Mesenchymal stem cell (in vitro differentiated cells and primary cell): ENCODE measurements around the gene PPP6R1. TPM values are rescaled to one million over a fixed set of nuclear protein-coding genes. Genes with fewer than 3 reads are reported as not detected.

ENCODE experiments used
- DNase-seq: peaks from one replicate; pipeline ENCODE4 v3.0.0-alpha.2; 2013
- H2AFZ ChIP-seq: one replicate; pipeline ENCODE4 v1.6.1; 2013; ENCODE audit warnings: low read depth, mild to moderate bottlenecking, control low read depth, inconsistent platforms, low read length, moderate library complexity
- H2AK5ac ChIP-seq: 2 replicates; pipeline ENCODE4 v1.6.1; 2013; ENCODE audit warnings: low read length, moderate library complexity, mild to moderate bottlenecking, inconsistent platforms; ENCODE audit not compliant: severe bottlenecking
- H2BK120ac ChIP-seq: one replicate; pipeline ENCODE4 v1.6.1; 2013; ENCODE audit warnings: low read depth, mild to moderate bottlenecking, inconsistent platforms, low read length, moderate library complexity
- H2BK12ac ChIP-seq, 2 experiments: one replicate each; pipeline ENCODE4 v1.6.1; 2013; ENCODE audit warnings: inconsistent platforms in 2 of 2, low read length in 2 of 2, mild to moderate bottlenecking in 2 of 2, moderate library complexity in 2 of 2, control low read depth in 1 of 2
- H2BK15ac ChIP-seq: one replicate; pipeline ENCODE4 v1.6.1; 2013; ENCODE audit warnings: mild to moderate bottlenecking, low read depth, inconsistent platforms; ENCODE audit not compliant: poor library complexity, severe bottlenecking
- H2BK5ac ChIP-seq: 2 replicates; pipeline ENCODE4 v1.6.1; 2013; ENCODE audit warnings: low read depth, mild to moderate bottlenecking, low read length, control low read depth, inconsistent platforms; ENCODE audit not compliant: poor library complexity, severe bottlenecking
- H3K14ac ChIP-seq, 2 experiments: one replicate each; pipeline ENCODE4 v1.6.1; 2013; ENCODE audit warnings: inconsistent platforms in 2 of 2, low read length in 2 of 2, control low read depth in 1 of 2, mild to moderate bottlenecking in 1 of 2, moderate library complexity in 1 of 2
- H3K18ac ChIP-seq, 2 experiments: one replicate each; pipeline ENCODE4 v1.6.1; 2013; ENCODE audit warnings: inconsistent platforms in 2 of 2, low read length in 2 of 2, control low read depth in 1 of 2, low read depth in 1 of 2, mild to moderate bottlenecking in 1 of 2
- H3K23ac ChIP-seq, 2 experiments: one replicate each; pipeline ENCODE4 v1.6.1; 2013; ENCODE audit warnings: inconsistent platforms in 2 of 2, low read length in 2 of 2, mild to moderate bottlenecking in 2 of 2, moderate library complexity in 2 of 2, control low read depth in 1 of 2
- H3K27ac ChIP-seq: 2 replicates; pipeline ENCODE4 v1.5.1; 2013; ENCODE audit warnings: mild to moderate bottlenecking, moderate library complexity, low read length, control low read depth, inconsistent platforms; ENCODE audit not compliant: poor library complexity, severe bottlenecking
- H3K27me3 ChIP-seq, 2 experiments: 2 replicates each; pipeline versions ENCODE4 v1.6.1 to v1.7.0; 2013; ENCODE audit warnings: low read length in 2 of 2, mild to moderate bottlenecking in 2 of 2, moderate library complexity in 2 of 2, control low read depth in 1 of 2, inconsistent platforms in 1 of 2; ENCODE audit not compliant: control insufficient read depth in 1 of 2, insufficient read depth in 1 of 2
- H3K36me3 ChIP-seq, 2 experiments: 2 replicates each; pipeline versions ENCODE4 v1.6.1 to v1.7.0; 2013; ENCODE audit warnings: low read length in 2 of 2, control low read depth in 1 of 2, inconsistent platforms in 1 of 2, low read depth in 1 of 2, mild to moderate bottlenecking in 1 of 2; ENCODE audit not compliant: insufficient read depth in 2 of 2, control insufficient read depth in 1 of 2
- H3K4ac ChIP-seq, 2 experiments: one replicate each; pipeline ENCODE4 v1.6.1; 2013; ENCODE audit warnings: inconsistent platforms in 2 of 2, low read length in 2 of 2, mild to moderate bottlenecking in 2 of 2, moderate library complexity in 2 of 2, control low read depth in 1 of 2, low read depth in 1 of 2
- H3K4me1 ChIP-seq: 2 replicates; pipeline ENCODE4 v1.6.1; 2013; ENCODE audit warnings: low read depth, low read length, control low read depth; ENCODE audit not compliant: control insufficient read depth, insufficient read depth
- H3K4me2 ChIP-seq: 2 replicates; pipeline ENCODE4 v1.6.1; 2013; ENCODE audit warnings: low read length, mild to moderate bottlenecking, inconsistent platforms; ENCODE audit not compliant: poor library complexity, severe bottlenecking
- H3K4me3 ChIP-seq, 2 experiments: 2 replicates each; pipeline versions ENCODE4 v1.5.1 to v1.7.0; 2013; ENCODE audit warnings: low read length in 2 of 2, mild to moderate bottlenecking in 2 of 2, control low read depth in 1 of 2, low read depth in 1 of 2; ENCODE audit not compliant: insufficient read depth in 1 of 2
- H3K79me1 ChIP-seq: replicated peaks from 2 replicates; pipeline ENCODE4 v1.6.1; 2013; ENCODE audit warnings: mild to moderate bottlenecking, control low read depth, low read length, inconsistent platforms; ENCODE audit not compliant: poor library complexity, severe bottlenecking
- H3K9ac ChIP-seq: 2 replicates; pipeline ENCODE4 v1.7.0; 2013; ENCODE audit warnings: mild to moderate bottlenecking, low read length, moderate library complexity
- H3K9me3 ChIP-seq: 2 replicates; pipeline ENCODE4 v1.7.0; 2013; ENCODE audit warnings: mild to moderate bottlenecking, low read length; ENCODE audit not compliant: control insufficient read depth
- H4K8ac ChIP-seq: one replicate; pipeline ENCODE4 v1.6.1; 2013; ENCODE audit warnings: inconsistent platforms, mild to moderate bottlenecking, low read length, moderate library complexity
- H4K91ac ChIP-seq: one replicate; pipeline ENCODE4 v1.6.1; 2013; ENCODE audit warnings: mild to moderate bottlenecking, low read length, inconsistent platforms
- WGBS: methylation state at CpG from one replicate; pipeline ENCODE4 v1.1.7; 2013; ENCODE audit warnings: mixed read lengths; 5-methylcytosine and 5-hydroxymethylcytosine counted together
- small RNA-seq: library from polyadenylated mRNA; stranded (forward); fragments of <200 nt; extraction: miRNeasy Mini kit (QIAGEN cat#:217004); gene quantifications from one replicate; pipeline ENCODE3, GENCODE V24; 2013; ENCODE audit warnings: low read depth

PPP6R1 gene

DNA sequence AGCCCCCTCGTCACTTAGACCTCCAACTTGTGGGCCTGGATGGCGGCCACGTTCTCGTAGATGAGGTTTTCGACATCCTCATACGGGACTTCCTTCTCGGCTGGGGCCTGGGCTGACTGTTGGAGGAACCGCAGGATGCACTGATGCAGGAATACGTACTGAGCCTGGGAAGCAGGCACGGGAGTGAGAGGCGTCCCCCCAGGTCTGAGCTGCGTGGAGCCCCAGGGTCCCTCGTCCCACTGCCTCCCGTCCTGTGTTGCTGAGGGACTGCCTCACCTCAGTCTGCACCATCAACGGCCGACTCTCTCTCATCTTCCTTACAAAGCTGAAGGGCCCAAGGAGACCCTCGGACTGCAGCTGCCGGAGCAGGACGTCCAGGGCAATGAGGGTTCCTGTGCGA lies 77.1 kb downstream of the PPP6R1 start:
- Histone ChIP-seq H3K27me3 (peaks cover 6 to 71% of the 10 kb centered on the region in 2 experiments), H2BK15ac (no peak overlapping the region), H3K9me3 (no peaks in the 10 kb centered on the region), H2BK12ac (no peak overlapping the region), H3K4ac (no peak overlapping the region), H2AK5ac (no peak overlapping the region), H3K4me2 (no peak overlapping the region), H3K4me1 (peaks cover 16% of the 10 kb centered on the region), H3K36me3 (peaks cover 0 to 13% of the 10 kb centered on the region in 2 experiments), H3K23ac (no peak overlapping the region), H2AFZ (no peak overlapping the region), H3K14ac (no peak overlapping the region), H3K4me3 (no peak overlapping the region), H4K91ac (no peak overlapping the region), H4K8ac (no peak overlapping the region), H3K79me1 (no peaks in the 10 kb centered on the region), H2BK120ac (no peak overlapping the region), H3K9ac (no peak overlapping the region), H3K27ac (no peak overlapping the region), H3K18ac (no peak overlapping the region), H2BK5ac (no peak overlapping the region)
- no peak for DNase-seq
- 79% methylated on average over 20 of the region's 20 CpGs for WGBS

Small RNAs within 50 kb of the gene (small RNA-seq; reads per million reads assigned to genes)
- not detected for gene MIR6802
- not detected for gene MIR6803
- gene MIR6804, result 0.86 reads per million
